ENCODE measurements around the gene UBASH3A. TPM values are rescaled to one million over a fixed set of nuclear protein-coding genes. Genes with fewer than 3 reads are reported as not detected.

Gene UBASH3A
- total RNA-seq, 1 donor from 2014 or later = not detected

DNA sequence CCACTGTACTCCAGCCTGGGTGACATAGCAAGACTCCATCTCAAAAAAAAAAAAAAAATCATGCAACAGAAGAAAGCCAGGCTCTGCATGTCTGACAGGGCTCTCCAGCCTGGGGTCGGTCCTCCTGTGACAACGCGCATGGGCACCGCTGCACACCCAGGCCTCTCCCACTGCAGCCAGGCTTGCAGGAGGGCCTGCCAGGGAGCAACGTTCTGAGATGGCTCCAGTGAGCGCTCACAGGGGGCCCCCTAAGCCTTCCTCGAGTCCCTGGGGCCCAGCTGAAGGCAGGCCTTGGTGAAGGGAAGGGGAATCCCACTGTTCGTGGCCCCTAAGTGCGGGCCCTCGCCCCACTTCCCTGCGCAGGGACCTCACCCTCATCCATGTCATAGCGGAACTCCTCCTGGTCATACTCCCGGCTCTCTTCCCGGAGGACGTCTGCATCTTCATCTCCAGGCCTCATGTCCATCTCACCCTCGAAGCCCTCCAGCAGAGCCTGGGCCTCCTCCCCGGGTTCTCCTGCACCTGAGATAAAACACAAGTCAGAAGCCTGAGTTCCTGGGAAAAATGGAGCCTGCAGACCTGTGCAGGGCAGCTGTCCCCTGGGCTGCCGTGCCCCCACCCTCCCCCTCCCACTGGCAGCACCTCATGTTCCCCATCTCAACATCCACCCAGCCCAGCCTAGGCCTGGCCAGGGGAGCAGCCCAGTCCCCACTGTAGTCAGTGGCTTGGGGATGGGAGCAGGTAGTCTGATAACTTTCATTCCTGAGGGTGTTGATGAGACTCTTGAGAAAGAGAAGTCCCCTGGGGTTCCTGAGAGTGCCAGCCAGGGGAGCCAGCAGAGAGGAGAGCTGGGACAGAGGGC lies 72.1 kb downstream of the UBASH3A start:
- TF ChIP-seq, protein P1, sequence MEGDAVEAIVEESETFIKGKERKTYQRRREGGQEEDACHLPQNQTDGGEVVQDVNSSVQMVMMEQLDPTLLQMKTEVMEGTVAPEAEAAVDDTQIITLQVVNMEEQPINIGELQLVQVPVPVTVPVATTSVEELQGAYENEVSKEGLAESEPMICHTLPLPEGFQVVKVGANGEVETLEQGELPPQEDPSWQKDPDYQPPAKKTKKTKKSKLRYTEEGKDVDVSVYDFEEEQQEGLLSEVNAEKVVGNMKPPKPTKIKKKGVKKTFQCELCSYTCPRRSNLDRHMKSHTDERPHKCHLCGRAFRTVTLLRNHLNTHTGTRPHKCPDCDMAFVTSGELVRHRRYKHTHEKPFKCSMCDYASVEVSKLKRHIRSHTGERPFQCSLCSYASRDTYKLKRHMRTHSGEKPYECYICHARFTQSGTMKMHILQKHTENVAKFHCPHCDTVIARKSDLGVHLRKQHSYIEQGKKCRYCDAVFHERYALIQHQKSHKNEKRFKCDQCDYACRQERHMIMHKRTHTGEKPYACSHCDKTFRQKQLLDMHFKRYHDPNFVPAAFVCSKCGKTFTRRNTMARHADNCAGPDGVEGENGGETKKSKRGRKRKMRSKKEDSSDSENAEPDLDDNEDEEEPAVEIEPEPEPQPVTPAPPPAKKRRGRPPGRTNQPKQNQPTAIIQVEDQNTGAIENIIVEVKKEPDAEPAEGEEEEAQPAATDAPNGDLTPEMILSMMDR (IDR thresholded peaks at IDR 0.05; ENCODE audit: insufficient read depth, low read length, severe bottlenecking) = no peak
- Histone ChIP-seq H3K4me3 (ENCODE audit: low read depth, low read length) (no peak overlapping the region), H3K27me3 (ENCODE audit: control insufficient read depth, insufficient read depth, low read length) (no peaks in the 10 kb centered on the region), H3K36me3 (ENCODE audit: control insufficient read depth, insufficient read depth, low read length) (no peaks in the 10 kb centered on the region)
- no peak for DNase-seq (ENCODE audit: low read depth)
- FAIRE-seq = no peak

DNA sequence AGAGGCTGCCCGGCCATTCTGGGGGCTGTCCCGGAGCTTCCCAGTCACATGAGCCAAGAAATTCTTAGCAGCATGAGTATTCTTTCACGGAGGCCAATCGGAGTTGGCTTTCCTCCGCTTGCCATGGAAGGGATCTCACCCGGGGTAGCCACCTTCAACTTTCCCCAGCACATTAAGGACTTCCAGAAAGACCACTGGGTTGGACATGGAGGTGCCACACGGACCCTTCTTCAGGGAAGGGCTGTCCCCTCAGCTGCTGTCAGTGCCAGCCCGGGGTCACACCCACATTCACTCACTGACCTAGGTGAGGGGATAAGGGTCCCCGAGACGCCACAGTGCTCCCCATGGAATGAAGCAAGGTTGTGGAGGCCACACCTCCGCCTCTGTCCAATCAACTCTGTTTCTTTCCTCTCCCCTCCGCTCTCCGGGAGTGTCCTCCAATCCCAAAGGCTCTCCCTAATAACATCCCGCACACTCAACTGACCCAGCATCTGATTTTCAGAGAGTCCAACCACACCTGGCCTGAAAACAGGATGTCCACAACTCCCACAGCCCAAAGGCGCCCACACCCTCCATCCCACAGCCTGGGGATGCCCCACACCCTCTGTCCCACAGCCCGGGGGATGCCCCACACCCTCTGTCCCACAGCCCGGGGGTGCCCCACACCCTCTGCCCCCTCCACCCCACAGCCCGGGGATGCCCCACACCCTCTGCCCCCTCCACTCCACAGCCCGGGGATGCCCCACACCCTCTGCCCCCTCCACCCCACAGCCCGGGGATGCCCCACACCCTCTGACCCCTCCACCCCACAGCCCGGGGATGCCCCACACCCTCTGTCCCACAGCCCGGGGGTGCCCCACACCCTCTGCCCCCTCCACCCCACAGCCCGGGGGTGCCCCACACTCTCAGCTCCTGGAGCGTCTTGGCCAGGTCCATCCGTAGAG lies 73.0 kb downstream of the UBASH3A start:
- Histone ChIP-seq H3K4me3 (ENCODE audit: low read depth, low read length) (no peak overlapping the region), H3K36me3 (ENCODE audit: control insufficient read depth, insufficient read depth, low read length) (no peaks in the 10 kb centered on the region), H3K27me3 (ENCODE audit: control insufficient read depth, insufficient read depth, low read length) (no peaks in the 10 kb centered on the region)
- FAIRE-seq (no peak), DNase-seq (ENCODE audit: low read depth) (no peak)
- TF ChIP-seq, protein P1 (IDR thresholded peaks at IDR 0.05; ENCODE audit: insufficient read depth, low read length, severe bottlenecking) = no peak

DNA sequence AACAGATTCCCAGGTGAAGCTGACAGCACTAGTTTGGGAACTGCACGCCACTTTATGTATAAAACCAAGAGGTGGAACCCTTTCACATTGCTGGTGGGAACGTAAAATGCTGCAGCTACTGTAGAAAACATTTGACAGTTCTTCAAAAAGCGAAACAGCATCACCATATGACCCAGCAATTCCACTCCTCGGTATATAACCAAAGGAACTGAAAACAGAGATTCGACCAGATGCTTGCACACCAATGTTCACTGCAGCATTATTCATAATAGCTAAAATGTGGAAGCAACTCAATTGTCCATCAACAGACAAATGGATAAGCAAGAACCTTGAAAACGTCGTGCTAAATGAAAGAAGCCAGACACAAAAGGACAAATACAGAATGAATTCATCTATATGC lies 74.8 kb downstream of the UBASH3A start:
- Histone ChIP-seq H3K4me3 (ENCODE audit: low read depth, low read length) (no peak overlapping the region), H3K27me3 (ENCODE audit: control insufficient read depth, insufficient read depth, low read length) (no peaks in the 10 kb centered on the region), H3K36me3 (ENCODE audit: control insufficient read depth, insufficient read depth, low read length) (no peaks in the 10 kb centered on the region)
- TF ChIP-seq, protein P1 (IDR thresholded peaks at IDR 0.05; ENCODE audit: insufficient read depth, low read length, severe bottlenecking) = no peak
- DNase-seq (ENCODE audit: low read depth) (no peak), FAIRE-seq (no peak)

DNA sequence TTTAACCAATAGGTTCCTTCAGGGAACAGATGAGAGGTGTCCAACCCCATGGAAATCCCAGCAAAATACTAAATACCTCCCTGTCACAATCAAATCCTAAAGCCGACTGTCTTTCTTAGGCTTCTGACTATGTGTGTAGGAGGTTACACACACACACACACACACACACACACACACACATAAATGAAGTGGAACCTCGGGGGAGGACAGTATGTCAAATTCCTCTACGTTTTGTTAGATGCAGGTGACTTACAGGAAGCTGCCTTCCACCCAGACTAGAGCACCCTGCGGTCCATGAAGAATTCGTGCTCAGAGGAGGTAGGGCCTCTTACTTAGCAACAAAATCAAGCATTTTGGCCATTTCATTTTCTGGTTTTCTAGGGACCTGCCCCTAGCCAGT lies 75.9 kb downstream of the UBASH3A start:
- FAIRE-seq (no peak), DNase-seq (ENCODE audit: low read depth) (no peak)
- Histone ChIP-seq H3K27me3 (ENCODE audit: control insufficient read depth, insufficient read depth, low read length) (no peaks in the 10 kb centered on the region), H3K36me3 (ENCODE audit: control insufficient read depth, insufficient read depth, low read length) (no peaks in the 10 kb centered on the region), H3K4me3 (ENCODE audit: low read depth, low read length) (no peak overlapping the region)
- TF ChIP-seq, protein P1 (IDR thresholded peaks at IDR 0.05; ENCODE audit: insufficient read depth, low read length, severe bottlenecking) = no peak

DNA sequence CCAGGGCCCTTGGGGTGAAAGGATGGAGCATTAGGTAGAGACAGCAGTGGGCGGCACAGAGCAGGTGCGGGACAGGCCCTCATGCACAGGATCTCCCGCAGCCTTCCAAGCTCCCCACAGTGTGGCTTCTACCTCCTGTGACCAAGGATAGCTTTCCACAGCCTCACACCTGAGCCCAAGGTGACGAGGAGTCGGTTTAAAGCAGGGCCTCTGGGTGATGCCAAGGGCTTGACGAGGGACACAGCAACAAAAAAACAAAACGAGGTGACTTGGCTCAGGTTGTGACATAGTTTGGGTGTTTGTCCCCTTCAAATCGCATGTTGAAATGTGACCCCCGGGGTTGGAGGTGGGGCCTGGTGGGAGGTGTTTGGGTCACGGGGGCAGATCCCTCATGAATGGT lies 77.0 kb downstream of the UBASH3A start:
- no peak for DNase-seq (ENCODE audit: low read depth)
- no peak for FAIRE-seq
- no peaks in the 10 kb centered on the region for H3K27me3 ChIP-seq (ENCODE audit: control insufficient read depth, insufficient read depth, low read length)
- H3K36me3 ChIP-seq (ENCODE audit: control insufficient read depth, insufficient read depth, low read length) = no peaks in the 10 kb centered on the region
- H3K4me3 ChIP-seq (ENCODE audit: low read depth, low read length) = no peak overlapping the region
- TF ChIP-seq, protein P1 (IDR thresholded peaks at IDR 0.05; ENCODE audit: insufficient read depth, low read length, severe bottlenecking) = no peak

All from bronchial epithelial cell (primary cell).